Tibial artery (tissue), 4 donors: ENCODE measurements around the gene ADGRG3.

Experiments
- DNase-seq, 2 donors: peaks; one replicate each; pipeline ENCODE4 v3.0.0-alpha.2; 2019
- H3K27ac ChIP-seq, 2 donors: fragments of 200-600 bp; sonication (generic) in 1 of 2; 1 replicate in 1 of 2; 2 replicates in 1 of 2; pipeline ENCODE4 v1.5.1; 2018 to 2019; ENCODE audit warnings: mild to moderate bottlenecking in 1 of 2
- H3K27me3 ChIP-seq, 2 donors: fragments of 200-600 bp; sonication (generic) in 1 of 2; one replicate each; pipeline versions ENCODE4 v1.5.1 to v1.6.0; 2016 to 2019
- H3K36me3 ChIP-seq, 3 donors: fragments of 200-600 bp; sonication (generic) in 2 of 3; one replicate each; pipeline ENCODE4 v1.5.1; 2016 to 2019; ENCODE audit warnings: mild to moderate bottlenecking in 2 of 3
- H3K4me1 ChIP-seq, 4 donors: fragments of 200-600 bp; sonication (generic) in 2 of 4; 1 replicate in 3 of 4; 2 replicates in 1 of 4; pipeline ENCODE4 v1.5.1; 2016 to 2019
- H3K4me3 ChIP-seq, 2 donors: fragments of 200-600 bp; sonication (generic) in 1 of 2; 1 replicate in 1 of 2; 2 replicates in 1 of 2; pipeline ENCODE4 v1.5.1; 2018 to 2019; ENCODE audit warnings: mild to moderate bottlenecking in 2 of 2
- H3K9me3 ChIP-seq, 3 donors: fragments of 200-600 bp; sonication (generic) in 1 of 3; one replicate each; pipeline ENCODE4 v1.5.1; 2016 to 2019
- CTCF ChIP-seq, 2 experiments: fragments of 200-600 bp in 1 of 2; fragments of 450-650 bp in 1 of 2; IDR thresholded peaks; one replicate each; pipeline ENCODE4 v1.5.1; 2017 to 2019; ENCODE audit warnings: antibody characterized with exemption in 2 of 2, mild to moderate bottlenecking in 1 of 2, moderate library complexity in 1 of 2
- intact Hi-C: fragments of 100-400 bp; cut with DNase I; formaldehyde crosslinking; loops from one replicate; pipeline ENCODE4 v1.15.0; 2023; ENCODE audit warnings: low total_unique reads

ADGRG3 gene

GRCh38 chr16:57722651-57723050, 54.5 kb downstream of the ADGRG3 start:
- intact Hi-C loops, result no loop called here
- no peak for DNase-seq
- TF ChIP-seq CTCF (IDR thresholded peaks at IDR 0.05), result no peak

GRCh38 chr16:57723170-57723569, 55.1 kb downstream of the ADGRG3 start:
- Histone ChIP-seq H3K36me3 (no peaks in the 10 kb centered on the region), H3K4me3 (no peak overlapping the region), H3K9me3 (no peaks in the 10 kb centered on the region), H3K27ac (no peak overlapping the region), H3K27me3 (peaks cover 0 to 16% of the 10 kb centered on the region in 2 donors), H3K4me1 (no peaks in the 10 kb centered on the region)
- DNase-seq, result no peak
- TF ChIP-seq CTCF (IDR thresholded peaks at IDR 0.05), result no peak
- intact Hi-C loops, result no loop called here

More at GRCh38 chr16:57722651-57723050, 54.5 kb downstream of the ADGRG3 start:
- no peak overlapping the region for H3K4me3 ChIP-seq
- H3K27me3 ChIP-seq, result peaks cover 0 to 16% of the 10 kb centered on the region in 2 donors
- H3K9me3 ChIP-seq, result no peaks in the 10 kb centered on the region
- no peak overlapping the region for H3K27ac ChIP-seq
- no peaks in the 10 kb centered on the region for H3K36me3 ChIP-seq
- H3K4me1 ChIP-seq, result no peaks in the 10 kb centered on the region

GRCh38 chr16:57724531-57724930, 56.4 kb downstream of the ADGRG3 start:
- intact Hi-C loops, result no loop called here
- no peaks in the 10 kb centered on the region for H3K36me3 ChIP-seq

GRCh38 chr16:57725151-57725550, 57.0 kb downstream of the ADGRG3 start:
- Histone ChIP-seq H3K36me3 (no peaks in the 10 kb centered on the region), H3K4me3 (no peak overlapping the region), H3K27ac (no peak overlapping the region), H3K27me3 (peaks cover 0 to 16% of the 10 kb centered on the region in 2 donors), H3K9me3 (no peaks in the 10 kb centered on the region), H3K4me1 (no peaks in the 10 kb centered on the region)
- TF ChIP-seq CTCF (IDR thresholded peaks at IDR 0.05), result no peak
- intact Hi-C loops, result no loop called here
- DNase-seq, result no peak

More at GRCh38 chr16:57724531-57724930, 56.4 kb downstream of the ADGRG3 start:
- H3K9me3 ChIP-seq, result no peaks in the 10 kb centered on the region
- H3K27ac ChIP-seq, result no peak overlapping the region
- no peak overlapping the region for H3K4me3 ChIP-seq
- no peaks in the 10 kb centered on the region for H3K4me1 ChIP-seq
- no peak for DNase-seq
- TF ChIP-seq CTCF (IDR thresholded peaks at IDR 0.05), result no peak
- peaks cover 0 to 16% of the 10 kb centered on the region in 2 donors for H3K27me3 ChIP-seq

- DNase-seq, result no peak
- no peaks in the 10 kb centered on the region for H3K36me3 ChIP-seq
- H3K4me3 ChIP-seq, result no peak overlapping the region
- no peak for TF ChIP-seq CTCF (IDR thresholded peaks at IDR 0.05)
- H3K9me3 ChIP-seq, result no peaks in the 10 kb centered on the region
- intact Hi-C loops, result no loop called here
- no peak overlapping the region for H3K27ac ChIP-seq
- H3K4me1 ChIP-seq, result no peaks in the 10 kb centered on the region
- H3K27me3 ChIP-seq, result peaks cover 0 to 16% of the 10 kb centered on the region in 2 donors
Observed at GRCh38 chr16:57725554-57725953, 57.4 kb downstream of the ADGRG3 start.

- Histone ChIP-seq H3K4me3 (no peak overlapping the region), H3K27ac (no peak overlapping the region), H3K4me1 (no peaks in the 10 kb centered on the region), H3K9me3 (no peaks in the 10 kb centered on the region), H3K36me3 (no peaks in the 10 kb centered on the region), H3K27me3 (peaks cover 0 to 16% of the 10 kb centered on the region in 2 donors)
- intact Hi-C loops, result no loop called here
- no peak for DNase-seq
- TF ChIP-seq CTCF (IDR thresholded peaks at IDR 0.05), result no peak
Observed at GRCh38 chr16:57725976-57726375, 57.9 kb downstream of the ADGRG3 start.
